H9 (cell line): ENCODE data around the gene CXCL9. TPM values are rescaled to one million over a fixed set of nuclear protein-coding genes. Genes with fewer than 3 reads are reported as not detected.
"Not testable (repeated sequence)": the region's sequence is repeated elsewhere in the genome, so short reads cannot be mapped to it uniquely, and the experiment has no call there.

Source experiments
- DNase-seq: peaks from one replicate; pipeline ENCODE4 v3.0.0-alpha.2; 2017
- H2AFZ ChIP-seq: one replicate; pipeline ENCODE4 v1.6.1; 2013; ENCODE audit warnings: mild to moderate bottlenecking, low read length, control low read depth, moderate library complexity
- H2AK5ac ChIP-seq: 2 replicates; pipeline ENCODE4 v1.6.1; 2013; ENCODE audit warnings: low read length, control low read depth, mixed read lengths; ENCODE audit not compliant: insufficient read length
- H2BK120ac ChIP-seq: one replicate; pipeline ENCODE4 v1.6.1; 2013; ENCODE audit warnings: low read depth, mild to moderate bottlenecking, low read length, control low read depth, inconsistent platforms; ENCODE audit not compliant: poor library complexity, severe bottlenecking
- H2BK12ac ChIP-seq: 2 replicates; pipeline ENCODE4 v1.6.1; 2013; ENCODE audit warnings: low read length, control low read depth, mixed read lengths, low read depth; ENCODE audit not compliant: insufficient read length
- H2BK15ac ChIP-seq: 2 replicates; pipeline ENCODE4 v1.6.1; 2013; ENCODE audit warnings: low read depth, low read length, control low read depth
- H2BK20ac ChIP-seq: one replicate; pipeline ENCODE4 v1.6.1; 2013; ENCODE audit warnings: low read depth, mild to moderate bottlenecking, low read length, control low read depth, inconsistent platforms; ENCODE audit not compliant: poor library complexity, severe bottlenecking
- H2BK5ac ChIP-seq: 2 replicates; pipeline ENCODE4 v1.6.1; 2013; ENCODE audit warnings: low read length, control low read depth, mixed read lengths; ENCODE audit not compliant: insufficient read length
- H3K14ac ChIP-seq: 2 replicates; pipeline ENCODE4 v1.6.1; 2013; ENCODE audit warnings: low read length, control low read depth; ENCODE audit not compliant: insufficient read depth
- H3K18ac ChIP-seq: 2 replicates; pipeline ENCODE4 v1.6.1; 2013; ENCODE audit warnings: low read depth, mild to moderate bottlenecking, mixed read lengths, low read length, control low read depth; ENCODE audit not compliant: insufficient read length
- H3K23ac ChIP-seq: 2 replicates; pipeline ENCODE4 v1.6.1; 2013; ENCODE audit warnings: low read length, control low read depth, mixed read lengths, low read depth; ENCODE audit not compliant: insufficient read length
- H3K23me2 ChIP-seq: 2 replicates; pipeline ENCODE4 v1.6.1; 2013; ENCODE audit warnings: low read depth, mild to moderate bottlenecking, mixed read lengths, low read length, control low read depth; ENCODE audit not compliant: insufficient read length, poor library complexity, severe bottlenecking
- H3K27ac ChIP-seq: 2 replicates; pipeline ENCODE4 v1.5.1; 2013; ENCODE audit warnings: low read length, control low read depth, mixed read lengths, low read depth; ENCODE audit not compliant: insufficient read length
- H3K27me3 ChIP-seq: 2 replicates; pipeline ENCODE4 v1.6.1; 2013; ENCODE audit warnings: low read length, control low read depth, inconsistent platforms; ENCODE audit not compliant: insufficient read depth
- H3K4ac ChIP-seq: 2 replicates; pipeline ENCODE4 v1.6.1; 2013; ENCODE audit warnings: low read depth, mild to moderate bottlenecking, control low read depth, inconsistent platforms, low read length, moderate library complexity
- H3K4me1 ChIP-seq: 2 replicates; pipeline ENCODE4 v1.6.1; 2013; ENCODE audit warnings: low read length, control low read depth, inconsistent platforms; ENCODE audit not compliant: insufficient read depth
- H3K4me2 ChIP-seq: 2 replicates; pipeline ENCODE4 v1.6.1; 2013; ENCODE audit warnings: low read length, control low read depth, mixed read lengths; ENCODE audit not compliant: insufficient read length, insufficient read depth
- H3K56ac ChIP-seq: 2 replicates; pipeline ENCODE4 v1.6.1; 2013; ENCODE audit warnings: low read depth, mild to moderate bottlenecking, mixed read lengths, low read length, control low read depth; ENCODE audit not compliant: insufficient read length
- H3K79me1 ChIP-seq: 2 replicates; pipeline ENCODE4 v1.6.1; 2013; ENCODE audit warnings: low read depth, mild to moderate bottlenecking, moderate library complexity, low read length, control low read depth, inconsistent platforms; ENCODE audit not compliant: insufficient read depth, poor library complexity, severe bottlenecking
- H3K79me2 ChIP-seq: 2 replicates; pipeline ENCODE4 v1.6.1; 2013; ENCODE audit warnings: low read length, control low read depth, inconsistent platforms; ENCODE audit not compliant: insufficient read depth
- H3K9ac ChIP-seq: 2 replicates; pipeline ENCODE4 v1.6.1; 2013; ENCODE audit warnings: low read length, control low read depth, mixed read lengths; ENCODE audit not compliant: insufficient read length; ENCODE audit errors: extremely low read depth
- H3K9me3 ChIP-seq: one replicate; pipeline ENCODE4 v1.6.1; 2013; ENCODE audit warnings: low read depth, low read length, inconsistent platforms; ENCODE audit not compliant: control insufficient read depth
- H3T11ph ChIP-seq: one replicate; pipeline ENCODE4 v1.6.1; 2013; ENCODE audit warnings: mild to moderate bottlenecking, low read length, control low read depth, inconsistent platforms
- H4K20me1 ChIP-seq: one replicate; pipeline ENCODE4 v1.6.1; 2013; ENCODE audit not compliant: control insufficient read depth, insufficient read length, insufficient read depth
- H4K5ac ChIP-seq: 2 replicates; pipeline ENCODE4 v1.6.1; 2013; ENCODE audit warnings: low read depth, mild to moderate bottlenecking, mixed read lengths, low read length, control low read depth; ENCODE audit not compliant: insufficient read length
- H4K8ac ChIP-seq: replicated peaks from 2 replicates; pipeline ENCODE4 v1.6.1; 2013; ENCODE audit warnings: low read length, control low read depth, mixed read lengths, low read depth; ENCODE audit not compliant: insufficient read length
- H4K91ac ChIP-seq: 2 replicates; pipeline ENCODE4 v1.6.1; 2013; ENCODE audit warnings: low read depth, mild to moderate bottlenecking, moderate library complexity, mixed read lengths, low read length, control low read depth; ENCODE audit not compliant: insufficient read length
- H3K27ac Mint-ChIP-seq, 3 experiments: 2 replicates in 2 of 3; 3 replicates in 1 of 3; pipeline ENCODE4 v1.8.0; 2020 to 2021; ENCODE audit warnings: mixed read lengths in 3 of 3, mild to moderate bottlenecking in 1 of 3, moderate library complexity in 1 of 3
- H3K27me3 Mint-ChIP-seq: 2 replicates; pipeline ENCODE4 v1.8.0; 2021; ENCODE audit warnings: low read depth, mild to moderate bottlenecking, moderate library complexity, mixed read lengths
- H3K36me3 Mint-ChIP-seq, 3 experiments: 2 replicates in 2 of 3; 3 replicates in 1 of 3; pipeline ENCODE4 v1.8.0; 2020 to 2021; ENCODE audit warnings: low read depth in 3 of 3, mixed read lengths in 3 of 3; ENCODE audit not compliant: insufficient read depth in 1 of 3
- H3K4me1 Mint-ChIP-seq, 2 experiments: 2 replicates each; pipeline ENCODE4 v1.8.0; 2020; ENCODE audit warnings: mixed read lengths in 2 of 2
- H3K4me3 Mint-ChIP-seq, 2 experiments: 2 replicates in 1 of 2; 3 replicates in 1 of 2; pipeline ENCODE4 v1.8.0; 2020 to 2021; ENCODE audit warnings: mild to moderate bottlenecking in 2 of 2, mixed read lengths in 2 of 2, moderate library complexity in 1 of 2
- H3K9me3 Mint-ChIP-seq, 2 experiments: 2 replicates in 1 of 2; 3 replicates in 1 of 2; pipeline ENCODE4 v1.8.0; 2020; ENCODE audit warnings: mild to moderate bottlenecking in 2 of 2, mixed read lengths in 2 of 2, moderate library complexity in 1 of 2
- WGBS: extraction: QIAGEN DNeasy Blood & Tissue Kit; methylation state at CpG from one replicate; pipeline ENCODE4 v1.1.7; 2013; ENCODE audit warnings: missing lambda C conversion rate, low lambda C conversion rate, mixed read lengths; ENCODE audit not compliant: insufficient read length; ENCODE audit errors: extremely low coverage; 5-methylcytosine and 5-hydroxymethylcytosine counted together
- total RNA-seq: library from RNA; stranded (reverse); gene quantifications from 2 replicates; pipeline ENCODE4 v1.2.1, GENCODE V29; 2021

CXCL9 gene
- total RNA-seq, 1 experiment from 2014 or later = not detected

- DNase-seq, H4K20me1 ChIP-seq, H2BK20ac ChIP-seq, H3K4me1 ChIP-seq, H3K4me3 Mint-ChIP-seq, H2BK5ac ChIP-seq, H2AFZ ChIP-seq, H2BK15ac ChIP-seq, H3K4me2 ChIP-seq, H4K5ac ChIP-seq, H3K9me3 Mint-ChIP-seq, H4K8ac ChIP-seq, H3K79me1 ChIP-seq, H3K36me3 Mint-ChIP-seq, H3K9me3 ChIP-seq, H3K14ac ChIP-seq, H3T11ph ChIP-seq, H3K23me2 ChIP-seq, H3K18ac ChIP-seq, H3K27ac ChIP-seq, H2AK5ac ChIP-seq, H3K23ac ChIP-seq, H4K91ac ChIP-seq, H3K79me2 ChIP-seq, H3K56ac ChIP-seq, H2BK120ac ChIP-seq, H3K9ac ChIP-seq, H3K27me3 Mint-ChIP-seq, H3K4ac ChIP-seq, H3K27me3 ChIP-seq, H3K27ac Mint-ChIP-seq, H2BK12ac ChIP-seq: not testable (repeated sequence)
- peaks cover 19 to 27% of the 10 kb centered on the region in 2 experiments for H3K4me1 Mint-ChIP-seq
- no CpG with 5 or more reads among the region's 17 CpGs for WGBS
Measured at GRCh38 chr4:76049860-76050416, 42.6 kb upstream of the CXCL9 start.

GRCh38 chr4:76044686-76045085, 37.4 kb upstream of the CXCL9 start:
- H3K79me2 ChIP-seq, H3K27ac ChIP-seq, H4K5ac ChIP-seq, H2BK5ac ChIP-seq, H3K4me1 ChIP-seq, H3K9me3 ChIP-seq, H3K27ac Mint-ChIP-seq, H3K27me3 ChIP-seq, H3K9ac ChIP-seq, H3K4me3 Mint-ChIP-seq, H3K14ac ChIP-seq, H2BK15ac ChIP-seq, H3K9me3 Mint-ChIP-seq, H3K4ac ChIP-seq, H3K56ac ChIP-seq, H3T11ph ChIP-seq, H3K23ac ChIP-seq, H3K4me2 ChIP-seq, H4K8ac ChIP-seq, H4K91ac ChIP-seq, H3K36me3 Mint-ChIP-seq, H3K79me1 ChIP-seq, H2BK20ac ChIP-seq, H3K27me3 Mint-ChIP-seq, H2BK120ac ChIP-seq, H4K20me1 ChIP-seq, H3K18ac ChIP-seq, H2BK12ac ChIP-seq, DNase-seq, H3K23me2 ChIP-seq, H2AK5ac ChIP-seq, H2AFZ ChIP-seq: not testable (repeated sequence)
- peaks cover 10 to 20% of the 10 kb centered on the region in 2 experiments for H3K4me1 Mint-ChIP-seq
- no CpG with 5 or more reads among the region's 4 CpGs for WGBS
